22Rv1 (cell line): ENCODE results near the gene BEGAIN.

Source experiments
- CTCF ChIP-seq: fragments of 450-650 bp; IDR thresholded peaks from 2 replicates; pipeline ENCODE4 v1.5.1; 2017; ENCODE audit warnings: mild to moderate bottlenecking
- ZFX ChIP-seq: fragments of 450-650 bp; IDR thresholded peaks from 2 replicates; pipeline ENCODE4 v1.6.1; 2017; ENCODE audit warnings: antibody characterized with exemption, borderline replicate concordance

- TF ChIP-seq CTCF (no peak), ZFX (no peak)
Measured at GRCh38 chr14:100581228-100582145, 5.7 kb downstream of the BEGAIN start.
